K562 (cell line): ENCODE data around the gene LAMTOR4. TPM values are rescaled to one million over a fixed set of nuclear protein-coding genes. Genes with fewer than 3 reads are reported as not detected.
A peak's percentile ranks its signal among the peaks of the same experiment; 100 is the strongest.

Source experiments
- CUX1 ChIP-seq: fragments of 200-800 bp; sonication (Bioruptor generic); IDR thresholded peaks from 2 replicates; pipeline ENCODE4 v1.6.1; 2016; ENCODE audit warnings: missing genetic modification characterization, missing compliant biosample characterization
- HMGXB4 ChIP-seq: sonication (generic); formaldehyde crosslinking; IDR thresholded peaks from 2 replicates; pipeline ENCODE4 v1.8.1; 2023; ENCODE audit warnings: mild to moderate bottlenecking, missing genetic modification reagents
- KAT7 ChIP-seq: sonication (generic); formaldehyde crosslinking; IDR thresholded peaks from 2 replicates; pipeline ENCODE4 v1.8.0; 2022; ENCODE audit warnings: missing genetic modification reagents, mild to moderate bottlenecking, borderline replicate concordance
- MITF ChIP-seq: IDR thresholded peaks from 2 replicates; pipeline ENCODE4 v1.6.1; 2014; ENCODE audit warnings: antibody characterized with exemption
- PRDM10 ChIP-seq: fragments of 450-650 bp; IDR thresholded peaks from 2 replicates; pipeline ENCODE4 v1.6.1; 2018; ENCODE audit not compliant: partially characterized antibody
- SRSF7 ChIP-seq: fragments of 200-400 bp; formaldehyde crosslinking; optimal IDR thresholded peaks from 2 replicates; pipeline ENCODE3; 2017; ENCODE audit warnings: mild to moderate bottlenecking, low read depth, low read length
- TSHZ1 ChIP-seq: fragments of 250-450 bp; sonication (Bioruptor Pico); IDR thresholded peaks from 2 replicates; pipeline ENCODE4 v1.4.0; 2020; ENCODE audit warnings: mild to moderate bottlenecking, moderate library complexity
- ZNF24 ChIP-seq: fragments of 450-650 bp; IDR thresholded peaks from 2 replicates; pipeline ENCODE4 v1.6.1; 2016
- ZNF57 ChIP-seq: fragments of 450-650 bp; formaldehyde crosslinking; IDR thresholded peaks from 2 replicates; pipeline ENCODE4 v1.4.0; 2020; ENCODE audit warnings: mild to moderate bottlenecking, moderate library complexity
- ZNF766 ChIP-seq: fragments of 200-800 bp; sonication (Bioruptor generic); conservative IDR thresholded peaks from 2 replicates; pipeline ENCODE4 v1.6.1; 2016; ENCODE audit warnings: missing genetic modification characterization, missing compliant biosample characterization
- polyA plus RNA-seq, 8 experiments: library from polyadenylated mRNA; depleted of rRNA in 4 of 8; stranded (reverse) in 5 of 8; unstranded in 3 of 8; fragments of >200 nt; fragmentation: Nextera tagmentation in 2 of 8; fragmentation: Illumina TruSeq in 1 of 8; extraction: Ambion mirVana in 2 of 8; extraction: Trizol in 1 of 8; gene quantifications; 2 replicates each; pipeline versions ENCODE4 v1.2.1 to v1.2.3, GENCODE V29; 2011 to 2014; ENCODE audit warnings: inconsistent platforms in 1 of 8, missing spikeins in 1 of 8
- total RNA-seq, 7 experiments: library from RNA; depleted of rRNA in 6 of 7; stranded (reverse); fragments of >200 nt in 6 of 7; fragmentation: Illumina TruSeq in 2 of 7; extraction: Trizol in 2 of 7; gene quantifications; 2 replicates each; pipeline versions ENCODE4 v1.2.1 to v1.2.3, GENCODE V29; 2011 to 2021; ENCODE audit warnings: low replicate concordance in 1 of 7

LAMTOR4 gene
- total and polyA plus RNA-seq, 9 of the 15 experiments (the other 6 are each of a cell fraction or from before 2014, with no cell fraction given), result 79.6 to 314 (median 195) TPM

- no peak for TF ChIP-seq CUX1 (CRISPR knock-in tag)
- TF ChIP-seq TSHZ1 (CRISPR knock-in tag), result no peak
- no peak for TF ChIP-seq ZNF24
- peak; percentile 19 for TF ChIP-seq SRSF7
- TF ChIP-seq MITF, result no peak
- no peak for TF ChIP-seq PRDM10
- no peak for TF ChIP-seq ZNF766 (CRISPR knock-in tag)
- no peak for TF ChIP-seq ZNF57 (CRISPR knock-in tag)
- peak; percentile 88 for TF ChIP-seq KAT7
- 0 out of 2 replicates have a peak, but pooled peaks have one; percentile 0 for TF ChIP-seq HMGXB4
Observed at GRCh38 chr7:100127866-100128636, 20.7 kb upstream of the LAMTOR4 start (continued).
